ENCODE results near the gene H2AZ2. TPM values are rescaled to one million over a fixed set of nuclear protein-coding genes. Genes with fewer than 3 reads are reported as not detected.

H2AZ2 gene
- total and polyA plus RNA-seq, 8 donors, result 32.4 to 194 (median 104) TPM

DNA sequence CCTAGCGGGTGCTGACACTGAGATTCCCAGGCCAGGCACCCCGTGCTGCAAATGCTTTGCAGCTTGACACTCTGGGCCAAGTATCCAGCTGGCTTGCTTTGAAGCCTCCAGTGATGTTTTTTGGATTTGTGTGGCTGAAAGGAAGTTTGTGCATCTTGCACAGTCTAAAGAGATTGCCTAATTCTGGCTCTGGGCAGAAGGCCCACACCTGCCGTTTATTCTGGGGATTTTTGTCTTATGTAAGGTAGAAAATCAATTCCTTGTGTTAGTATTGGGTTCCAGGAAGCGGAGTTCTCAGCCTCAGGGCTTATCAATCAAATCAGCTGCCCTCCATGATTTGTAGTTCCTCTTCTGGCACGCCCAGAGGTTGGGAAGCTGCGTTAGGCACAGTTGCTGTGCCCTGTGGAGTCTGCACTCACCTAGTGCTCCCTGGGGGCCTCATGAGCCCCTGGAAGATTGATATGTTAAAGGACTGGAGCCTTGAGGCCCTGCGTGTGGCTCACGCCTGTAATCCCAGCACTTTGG, 45.9 kb upstream of the H2AZ2 start:
- Histone ChIP-seq H3K36me3 (no peaks in the 10 kb centered on the region), H3K27me3 (no peaks in the 10 kb centered on the region), H3K4me3 (no peak overlapping the region), H3K9me3 (no peaks in the 10 kb centered on the region), H3K27ac (no peak overlapping the region), H3K4me1 (no peaks in the 10 kb centered on the region)
- intact Hi-C loops (cut with DNase I; ENCODE audit: low total_unique reads), result no loop called here
- TF ChIP-seq POLR2AphosphoS5 (IDR thresholded peaks at IDR 0.05) (no peak), POLR2A (IDR thresholded peaks at IDR 0.05) (no peak), EP300 (IDR thresholded peaks at IDR 0.05) (no peak)
- TF ChIP-seq, protein P1, sequence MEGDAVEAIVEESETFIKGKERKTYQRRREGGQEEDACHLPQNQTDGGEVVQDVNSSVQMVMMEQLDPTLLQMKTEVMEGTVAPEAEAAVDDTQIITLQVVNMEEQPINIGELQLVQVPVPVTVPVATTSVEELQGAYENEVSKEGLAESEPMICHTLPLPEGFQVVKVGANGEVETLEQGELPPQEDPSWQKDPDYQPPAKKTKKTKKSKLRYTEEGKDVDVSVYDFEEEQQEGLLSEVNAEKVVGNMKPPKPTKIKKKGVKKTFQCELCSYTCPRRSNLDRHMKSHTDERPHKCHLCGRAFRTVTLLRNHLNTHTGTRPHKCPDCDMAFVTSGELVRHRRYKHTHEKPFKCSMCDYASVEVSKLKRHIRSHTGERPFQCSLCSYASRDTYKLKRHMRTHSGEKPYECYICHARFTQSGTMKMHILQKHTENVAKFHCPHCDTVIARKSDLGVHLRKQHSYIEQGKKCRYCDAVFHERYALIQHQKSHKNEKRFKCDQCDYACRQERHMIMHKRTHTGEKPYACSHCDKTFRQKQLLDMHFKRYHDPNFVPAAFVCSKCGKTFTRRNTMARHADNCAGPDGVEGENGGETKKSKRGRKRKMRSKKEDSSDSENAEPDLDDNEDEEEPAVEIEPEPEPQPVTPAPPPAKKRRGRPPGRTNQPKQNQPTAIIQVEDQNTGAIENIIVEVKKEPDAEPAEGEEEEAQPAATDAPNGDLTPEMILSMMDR (IDR thresholded peaks at IDR 0.05), result no peak
- 57 to 72% (median 63%) methylated on average over 8 of the region's 8 CpGs for WGBS, 5 donors
- no peak for DNase-seq

DNA sequence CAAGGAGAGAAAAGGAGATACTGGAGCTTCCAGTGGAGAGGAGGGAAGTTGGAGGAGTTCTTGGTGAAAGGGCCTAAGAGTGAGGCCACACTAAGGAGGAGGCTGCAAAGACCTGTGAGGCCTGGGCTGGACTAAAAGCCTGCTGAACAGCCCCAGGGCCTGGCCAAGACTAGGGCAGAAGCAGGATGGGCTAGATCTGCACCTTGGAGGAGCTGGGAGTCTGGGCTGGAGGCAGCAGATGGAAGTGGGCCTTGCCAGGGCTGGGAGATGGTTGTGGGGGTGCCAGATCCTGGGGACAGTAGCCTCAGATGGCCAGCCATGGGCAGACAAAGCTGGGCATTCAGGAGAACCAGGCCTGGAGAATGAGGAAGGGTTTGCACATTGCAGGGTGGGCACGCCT, 43.9 kb upstream of the H2AZ2 start:
- TF ChIP-seq POLR2A (IDR thresholded peaks at IDR 0.05), result no peak
- TF ChIP-seq, protein P1 (IDR thresholded peaks at IDR 0.05), result no peak
- TF ChIP-seq EP300 (IDR thresholded peaks at IDR 0.05), result no peak
- no peak for TF ChIP-seq POLR2AphosphoS5 (IDR thresholded peaks at IDR 0.05)
- no peaks in the 10 kb centered on the region for H3K9me3 ChIP-seq
- intact Hi-C loops (cut with DNase I; ENCODE audit: low total_unique reads), result no loop called here
- H3K4me1 ChIP-seq, result peaks cover 0 to under 1% (median 0%) of the 10 kb centered on the region in 4 donors
- H3K27me3 ChIP-seq, result no peaks in the 10 kb centered on the region
- no peak overlapping the region for H3K27ac ChIP-seq
- 74 to 91% (median 86%) methylated on average over 1 of the region's 1 CpG for WGBS, 5 donors
- no peak for DNase-seq
- H3K36me3 ChIP-seq, result no peaks in the 10 kb centered on the region
- no peak overlapping the region for H3K4me3 ChIP-seq

DNA sequence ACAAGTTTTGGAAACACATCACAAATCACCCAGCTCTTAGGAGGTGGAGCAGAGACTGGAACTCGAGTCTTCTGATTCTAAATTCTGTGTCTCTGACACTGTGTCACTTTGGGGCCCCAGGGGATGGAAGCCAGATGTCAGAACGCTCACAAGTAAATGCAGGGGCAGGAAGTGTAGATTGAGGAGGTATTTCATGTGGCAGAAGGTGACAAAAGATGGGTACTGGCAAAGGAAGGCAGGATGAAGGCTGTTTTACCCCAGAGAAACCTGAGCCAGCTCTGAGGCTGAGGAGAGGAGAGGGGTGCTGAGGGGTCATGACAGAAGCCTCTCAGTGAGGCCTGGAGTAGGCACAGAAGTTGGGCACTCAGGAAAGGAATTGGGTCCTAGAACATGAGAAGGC, 43.5 kb upstream of the H2AZ2 start:
- DNase-seq, result peak in 1 of 2 donors; percentile 41
- no peak overlapping the region for H3K27ac ChIP-seq
- peaks cover 0 to 5% (median 3%) of the 10 kb centered on the region in 4 donors for H3K4me1 ChIP-seq
- no peaks in the 10 kb centered on the region for H3K36me3 ChIP-seq
- intact Hi-C loops (cut with DNase I; ENCODE audit: low total_unique reads), result no loop called here
- no peak for TF ChIP-seq EP300 (IDR thresholded peaks at IDR 0.05)
- no peak for TF ChIP-seq POLR2A (IDR thresholded peaks at IDR 0.05)
- no peak for TF ChIP-seq POLR2AphosphoS5 (IDR thresholded peaks at IDR 0.05)
- H3K27me3 ChIP-seq, result no peaks in the 10 kb centered on the region
- 42 to 70% (median 59%) methylated on average over 2 of the region's 2 CpGs for WGBS, 5 donors
- no peak overlapping the region for H3K4me3 ChIP-seq
- no peaks in the 10 kb centered on the region for H3K9me3 ChIP-seq

DNA sequence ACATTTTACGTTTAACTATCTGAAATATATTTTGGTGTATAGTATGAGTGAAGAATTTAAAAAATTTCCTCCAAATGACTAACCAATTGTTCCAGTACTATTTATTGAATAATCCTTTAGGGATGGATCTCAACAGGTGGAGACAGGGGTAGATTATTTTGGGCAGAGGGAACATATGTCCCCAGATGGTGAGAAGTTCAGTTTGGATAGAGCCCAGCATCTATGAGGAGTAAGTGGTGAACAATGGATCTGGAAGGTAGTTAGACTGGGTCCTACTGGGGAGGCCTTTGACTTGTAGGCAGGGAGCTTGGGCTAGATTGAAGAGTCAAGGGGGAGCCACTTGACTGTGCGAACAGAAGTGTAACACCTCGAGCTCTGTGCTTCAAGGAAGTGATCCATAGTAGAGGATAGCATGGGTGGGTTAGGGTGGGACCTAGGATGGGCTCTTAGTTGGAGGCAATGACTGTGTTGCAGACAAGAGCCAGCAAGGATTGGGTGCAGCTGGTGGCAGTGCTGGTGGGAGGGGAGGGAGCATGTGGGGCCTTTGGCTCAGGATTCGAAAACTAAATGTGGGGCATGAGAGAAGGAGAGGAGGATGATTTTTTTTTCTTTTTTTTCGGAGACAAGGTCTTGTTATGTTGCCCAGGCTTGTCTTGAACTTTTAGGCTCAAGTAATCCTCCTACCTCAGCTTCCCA, 41.3 kb upstream of the H2AZ2 start:
- DNase-seq, result no peak
- Histone ChIP-seq H3K36me3 (no peaks in the 10 kb centered on the region), H3K27ac (no peak overlapping the region), H3K4me3 (no peak overlapping the region), H3K27me3 (no peaks in the 10 kb centered on the region), H3K9me3 (no peaks in the 10 kb centered on the region), H3K4me1 (peaks cover under 1 to 16% (median 12%) of the 10 kb centered on the region in 4 donors)
- TF ChIP-seq POLR2A (IDR thresholded peaks at IDR 0.05), result no peak
- TF ChIP-seq, protein P1 (IDR thresholded peaks at IDR 0.05), result no peak
- 79 to 94% (median 85%) methylated on average over 5 of the region's 5 CpGs for WGBS, 5 donors
- intact Hi-C loops (cut with DNase I; ENCODE audit: low total_unique reads), result no loop called here

DNA sequence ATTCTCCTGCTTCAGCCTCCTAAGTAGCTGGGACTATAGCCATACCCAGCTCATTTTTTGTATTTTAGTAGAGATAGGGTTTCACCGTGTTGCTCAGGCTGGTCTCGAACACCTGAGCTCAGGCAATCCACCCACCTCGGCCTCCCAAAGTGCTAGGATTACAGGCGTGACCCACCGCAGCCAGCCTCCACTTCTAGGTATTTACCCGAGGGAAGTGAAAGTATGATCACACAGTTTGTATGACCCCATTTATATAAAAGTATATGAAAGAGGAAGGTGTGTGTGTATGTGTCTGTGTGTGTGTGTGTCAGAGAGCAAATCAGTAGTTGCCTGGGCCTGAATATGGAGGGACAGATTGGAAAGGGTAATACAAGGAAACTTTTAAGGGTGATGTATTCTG, 39.4 kb upstream of the H2AZ2 start:
- Histone ChIP-seq H3K4me1 (peaks cover 19 to 34% (median 31%) of the 10 kb centered on the region in 4 donors), H3K27ac (no peak overlapping the region), H3K36me3 (no peaks in the 10 kb centered on the region), H3K27me3 (no peaks in the 10 kb centered on the region), H3K9me3 (no peaks in the 10 kb centered on the region), H3K4me3 (no peak overlapping the region)
- 82 to 88% (median 87%) methylated on average over 6 of the region's 6 CpGs for WGBS, 5 donors
- intact Hi-C loops (cut with DNase I; ENCODE audit: low total_unique reads), result no loop called here
- DNase-seq, result no peak
- TF ChIP-seq, protein P1 (IDR thresholded peaks at IDR 0.05), result no peak
- TF ChIP-seq POLR2AphosphoS5 (IDR thresholded peaks at IDR 0.05) (no peak), EP300 (IDR thresholded peaks at IDR 0.05) (no peak), POLR2A (IDR thresholded peaks at IDR 0.05) (no peak)
